A204.1 (cell line): Measurements from ENCODE around the gene EXD3.

Source experiments
- FAIRE-seq: peaks from 2 replicates; lab custom pipeline; 2012; peaks lifted over from hg19 to GRCh38; lab: Jason Lieb, UNC

EXD3 gene

DNA sequence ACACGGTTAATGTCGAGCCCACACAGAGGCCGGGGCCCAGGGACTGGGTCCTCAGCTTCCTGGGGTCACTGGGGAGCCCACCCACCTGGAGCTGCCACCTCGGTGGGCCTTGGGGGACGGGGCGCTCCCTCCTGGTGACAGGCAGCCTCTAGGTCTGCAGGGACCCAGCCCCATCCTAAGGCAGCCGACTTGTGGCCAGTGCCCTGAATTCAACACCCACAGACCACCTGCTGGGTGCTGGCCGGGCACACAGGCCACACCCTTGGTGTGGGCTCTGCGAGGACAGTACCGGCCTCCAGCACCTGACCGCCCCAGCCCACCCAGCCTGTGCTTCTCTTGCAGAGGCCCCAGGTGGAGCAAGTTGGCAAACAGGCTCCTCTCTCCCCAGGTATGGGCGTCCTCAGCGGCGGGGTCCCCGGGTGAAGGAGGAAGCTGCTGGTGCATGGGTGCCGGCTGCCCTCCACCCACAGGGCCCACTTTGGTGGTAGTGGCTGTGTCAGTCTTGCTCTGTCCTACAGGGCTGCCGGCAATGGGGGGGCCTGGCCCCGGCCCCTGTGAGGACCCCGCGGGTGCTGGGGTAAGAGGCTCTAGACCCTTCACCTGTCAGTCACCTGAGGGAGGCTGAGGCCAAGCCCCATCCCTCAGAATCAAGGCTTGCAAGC lies 9.9 kb upstream of the EXD3 start:
- no peak for FAIRE-seq

DNA sequence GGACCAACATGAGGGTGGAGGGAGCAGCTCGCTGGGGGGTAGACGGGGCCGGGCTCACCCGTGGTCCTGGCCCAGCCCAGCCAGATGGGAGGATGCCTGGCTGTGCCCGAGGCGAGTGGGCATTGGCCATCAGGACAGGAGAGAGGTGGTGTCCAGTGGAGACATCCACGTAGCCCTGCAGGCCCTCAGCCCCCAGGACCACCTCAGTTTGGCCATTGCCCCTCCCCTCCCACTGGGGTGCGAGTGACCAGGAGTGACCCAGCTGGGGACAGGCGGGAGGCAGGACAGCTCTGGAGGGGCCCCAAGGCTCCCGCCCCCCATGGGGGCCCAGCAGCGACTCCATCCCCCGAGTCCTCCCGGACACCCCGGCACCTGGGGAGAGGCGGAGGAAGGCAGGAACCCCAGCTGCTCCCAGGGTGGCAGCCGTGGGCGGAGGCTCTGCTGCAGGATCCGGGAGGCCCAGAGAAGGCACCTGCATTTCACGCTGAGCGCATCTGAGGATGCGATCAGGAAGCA lies 8.5 kb upstream of the EXD3 start:
- FAIRE-seq = no peak

DNA sequence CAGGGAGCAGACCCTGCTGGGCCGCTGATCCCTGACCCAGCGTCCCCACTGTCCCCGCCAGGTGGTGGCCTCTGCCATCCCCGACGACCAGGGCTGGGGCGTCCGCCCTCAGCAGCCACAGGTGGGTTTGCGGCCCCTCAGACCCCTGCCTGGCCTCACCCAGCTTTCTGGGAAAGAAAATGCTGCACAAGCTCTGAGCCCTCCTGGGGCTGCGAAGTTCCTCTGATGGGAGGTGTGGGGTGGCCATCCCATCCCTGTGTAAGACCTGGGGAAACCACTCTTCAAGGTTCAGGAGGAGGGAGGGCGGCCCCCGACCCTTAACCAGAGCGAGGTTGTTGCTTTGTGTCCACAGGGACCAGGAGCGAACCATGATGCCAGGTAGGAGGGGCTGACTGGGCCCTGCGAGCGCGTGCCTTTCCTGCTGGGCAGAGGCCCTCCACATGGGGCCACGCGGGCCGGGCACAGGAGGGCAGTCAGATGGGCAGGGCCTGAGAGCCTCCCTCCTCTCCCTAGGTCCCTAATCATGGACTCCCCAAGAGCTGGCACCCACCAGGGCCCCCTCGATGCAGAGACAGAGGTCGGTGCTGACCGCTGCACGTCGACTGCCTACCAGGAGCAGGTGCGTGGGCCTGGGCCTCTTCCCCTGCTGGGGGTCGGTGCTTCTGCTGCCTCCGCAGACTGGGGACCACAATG lies 7.9 kb upstream of the EXD3 start:
- FAIRE-seq = no peak

DNA sequence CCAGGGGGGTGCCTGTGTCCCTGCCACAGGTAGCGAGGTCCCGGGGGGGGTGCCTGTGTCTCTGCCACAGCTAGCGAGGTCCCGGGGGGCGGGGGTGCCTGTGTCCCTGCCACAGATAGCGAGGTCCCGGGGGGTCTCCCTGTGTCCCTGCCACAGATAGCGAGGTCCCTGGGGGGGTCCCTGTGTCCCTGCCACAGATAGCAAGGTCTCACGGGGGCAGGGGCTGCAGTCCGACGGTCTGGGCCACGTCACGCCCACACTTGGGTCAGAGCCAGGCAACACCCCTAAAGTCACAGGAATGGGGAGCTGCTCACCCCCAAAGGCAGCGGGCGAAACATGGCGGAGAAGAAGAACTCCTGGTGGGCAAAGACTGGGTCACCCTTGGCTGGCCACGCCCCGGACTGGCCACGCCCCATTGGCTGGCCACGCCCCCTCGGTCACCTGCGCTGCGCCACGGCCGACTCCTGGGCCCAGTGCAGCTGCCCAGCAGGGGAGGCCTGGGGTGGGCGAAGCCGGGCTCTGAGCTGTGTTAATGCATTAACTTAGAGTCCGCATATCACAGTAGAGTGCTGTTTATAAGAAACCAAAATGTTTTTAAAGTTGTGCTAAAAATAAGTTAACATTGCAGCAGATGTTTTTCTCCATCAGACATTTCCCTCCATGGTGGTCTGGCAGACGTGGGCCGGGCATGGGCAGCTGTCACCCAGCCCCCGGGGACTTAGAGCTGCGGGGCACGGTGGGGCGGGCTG lies 7.2 kb upstream of the EXD3 start:
- FAIRE-seq = no peak

DNA sequence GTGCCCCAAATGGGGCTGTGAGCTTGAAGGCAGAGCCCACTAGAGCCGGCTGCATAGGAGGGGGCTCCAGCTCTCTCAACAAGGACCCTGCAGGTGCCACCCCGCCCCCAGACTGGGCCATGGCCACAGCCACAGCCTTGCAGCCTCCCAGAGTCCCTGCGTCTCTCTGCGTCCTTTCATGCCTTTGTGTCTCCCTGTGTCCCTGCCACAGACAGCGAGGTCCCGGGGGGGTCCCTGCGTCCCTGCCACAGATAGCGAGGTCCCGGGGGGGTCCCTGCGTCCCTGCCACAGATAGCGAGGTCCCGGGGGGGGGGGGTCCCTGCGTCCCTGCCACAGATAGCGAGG lies 6.6 kb upstream of the EXD3 start:
- no peak for FAIRE-seq

DNA sequence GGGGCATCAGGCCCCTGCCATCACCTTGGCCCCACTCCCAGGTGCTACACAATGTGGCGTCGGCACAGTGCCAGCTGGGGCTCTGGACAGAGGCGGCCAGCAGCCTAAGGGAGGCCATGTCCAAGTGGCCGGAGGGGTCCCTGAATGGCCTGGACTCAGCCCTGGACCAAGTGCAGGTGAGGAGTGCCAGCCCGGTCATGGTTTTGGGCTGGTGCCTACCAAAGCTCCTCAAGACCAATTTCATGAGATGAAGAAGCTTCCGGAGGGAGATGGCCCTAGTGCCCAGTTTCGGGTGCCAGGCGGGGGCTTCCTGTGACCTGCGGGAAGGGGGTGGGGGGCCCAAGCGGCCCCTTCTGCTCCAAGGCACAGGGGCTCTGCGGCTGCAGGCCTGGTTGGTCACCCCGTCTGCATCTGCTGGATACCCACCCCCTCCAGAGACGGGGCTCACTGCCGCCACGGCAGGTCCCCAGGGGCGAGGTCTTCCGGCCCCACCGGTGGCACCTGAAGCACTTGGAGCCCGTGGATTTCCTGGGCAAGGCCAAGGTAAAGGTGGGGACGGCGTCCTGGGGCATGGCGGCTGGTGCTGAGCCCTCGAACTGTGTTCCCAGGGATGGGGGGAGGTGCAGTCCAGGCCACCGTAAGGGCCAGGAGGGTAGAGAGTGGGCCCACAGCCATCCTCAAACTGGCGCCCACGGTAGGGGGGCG lies 6.0 kb upstream of the EXD3 start:
- FAIRE-seq = no peak

DNA sequence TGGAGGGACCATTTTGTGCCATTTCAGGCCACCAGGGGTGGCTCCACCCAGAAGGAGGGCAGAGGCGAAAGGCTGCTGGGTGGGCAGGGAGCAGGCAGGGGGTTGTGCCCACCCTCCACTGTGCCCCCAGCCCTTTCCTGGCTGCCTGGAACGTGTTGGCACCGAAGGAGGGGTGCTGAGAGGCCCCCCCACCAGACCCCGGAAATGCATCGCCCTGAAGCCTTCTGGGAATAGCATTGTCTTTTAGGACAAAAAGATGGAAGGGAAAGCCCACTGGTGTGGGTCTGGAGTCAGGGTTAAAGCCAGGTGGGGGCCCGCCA lies 5.3 kb upstream of the EXD3 start:
- no peak for FAIRE-seq

DNA sequence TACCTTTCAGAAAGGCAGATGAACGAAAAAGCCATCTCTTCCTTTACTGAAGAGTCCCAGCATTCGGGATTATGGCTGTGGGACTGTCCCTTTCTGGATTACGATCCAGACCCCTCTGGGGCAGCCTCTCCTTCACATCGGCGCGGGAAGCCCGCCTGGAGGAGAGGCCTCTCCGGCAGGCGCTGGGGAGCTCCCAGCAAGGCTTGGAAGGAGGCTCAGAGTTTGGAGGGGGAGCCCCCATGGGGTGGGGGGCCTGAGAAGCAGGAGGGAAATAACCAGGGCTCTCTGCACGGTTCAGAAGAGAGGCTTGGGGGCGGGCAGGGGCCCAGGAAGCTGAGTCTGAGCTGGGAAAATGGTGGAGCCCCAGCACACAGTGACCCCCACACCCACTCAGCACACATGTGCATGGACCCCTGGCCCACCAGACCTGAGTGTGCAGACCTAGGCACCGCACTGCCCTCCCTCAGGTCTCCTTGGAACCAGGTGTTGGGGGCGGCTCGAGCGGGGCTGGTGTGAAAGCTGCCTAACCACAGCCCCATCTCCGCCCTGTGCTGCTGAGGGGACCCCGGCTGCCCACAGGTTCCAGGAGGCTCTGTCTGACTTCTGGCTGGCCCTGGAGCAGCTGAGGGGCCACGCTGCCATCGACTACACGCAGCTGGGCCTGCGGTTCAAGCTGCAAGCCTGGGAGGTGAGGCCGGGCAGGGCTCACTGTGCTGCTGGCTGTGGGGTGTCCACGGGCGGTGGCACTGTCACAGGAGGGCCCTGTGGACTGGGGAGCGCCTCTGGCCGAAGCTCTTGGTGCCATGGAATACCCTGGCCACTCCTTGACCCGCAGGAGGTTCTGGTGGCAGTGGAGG lies 4.7 kb upstream of the EXD3 start:
- no peak for FAIRE-seq

DNA sequence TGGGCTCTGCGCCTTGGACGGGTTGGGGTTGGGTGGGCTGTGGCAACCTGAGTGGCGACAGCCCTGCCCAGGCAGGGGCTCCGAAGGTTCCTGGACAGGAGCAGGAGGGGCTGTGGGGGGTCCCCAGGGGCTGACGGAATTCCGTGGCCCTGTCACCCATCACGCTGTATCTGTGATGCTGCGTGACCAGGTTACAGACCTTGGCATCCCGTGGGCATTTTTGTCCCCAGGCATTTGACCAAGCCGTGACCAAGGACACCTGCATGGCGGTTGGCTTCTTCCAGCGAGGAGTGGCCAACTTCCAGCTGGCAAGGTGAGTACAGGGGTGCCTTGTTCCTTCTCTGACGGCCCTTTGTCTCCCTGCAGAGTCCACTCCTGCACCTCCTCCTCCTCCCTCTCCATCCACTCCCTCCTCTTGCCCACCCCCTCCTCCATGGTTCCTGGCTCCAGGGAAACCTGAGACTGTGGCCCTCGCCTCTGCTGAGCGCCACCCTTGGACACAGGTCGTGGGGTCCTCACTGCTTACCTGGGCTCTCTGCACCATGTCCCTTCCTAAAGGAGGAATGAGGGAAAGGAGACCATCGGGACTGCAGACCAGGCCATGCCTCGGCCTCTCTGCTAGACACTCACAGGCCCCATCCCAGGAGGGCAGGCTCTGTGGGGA lies 3.2 kb upstream of the EXD3 start:
- FAIRE-seq = no peak

DNA sequence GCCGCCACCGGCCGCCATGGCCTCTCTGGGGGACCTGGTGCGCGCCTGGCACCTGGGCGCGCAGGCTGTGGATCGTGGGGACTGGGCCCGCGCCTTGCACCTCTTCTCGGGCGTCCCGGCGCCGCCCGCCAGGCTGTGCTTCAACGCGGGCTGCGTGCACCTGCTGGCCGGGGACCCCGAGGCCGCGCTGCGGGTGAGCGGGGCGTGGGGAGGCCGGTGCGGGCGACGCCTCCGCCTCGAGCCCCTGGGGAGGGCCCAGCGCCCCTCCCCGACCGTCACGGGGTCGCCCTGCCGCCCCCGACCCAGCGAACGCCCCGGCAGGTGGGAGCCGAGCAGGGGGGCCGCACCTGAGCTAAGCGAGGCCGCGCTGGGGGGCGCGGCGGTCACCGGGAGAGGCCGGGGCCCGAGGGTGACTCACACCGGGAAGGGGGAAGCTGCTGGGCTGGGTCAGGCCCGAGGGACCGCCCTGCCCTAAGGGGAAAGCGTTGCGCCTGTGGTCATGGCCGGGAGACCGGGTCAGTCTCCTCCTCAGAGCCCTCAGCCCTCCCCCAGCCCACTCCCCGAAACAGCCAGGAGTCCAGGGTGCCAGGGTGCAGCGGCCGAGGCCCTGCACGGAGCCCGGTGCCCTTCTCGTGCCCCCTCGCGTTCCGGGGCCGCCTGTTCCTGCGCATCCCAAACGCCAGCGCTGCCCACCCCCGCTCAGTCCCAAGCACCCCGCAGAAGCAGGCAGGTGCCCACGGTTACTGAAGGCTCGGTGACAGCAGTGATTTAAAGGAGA lies 741 bp upstream of the EXD3 start:
- no peak for FAIRE-seq

DNA sequence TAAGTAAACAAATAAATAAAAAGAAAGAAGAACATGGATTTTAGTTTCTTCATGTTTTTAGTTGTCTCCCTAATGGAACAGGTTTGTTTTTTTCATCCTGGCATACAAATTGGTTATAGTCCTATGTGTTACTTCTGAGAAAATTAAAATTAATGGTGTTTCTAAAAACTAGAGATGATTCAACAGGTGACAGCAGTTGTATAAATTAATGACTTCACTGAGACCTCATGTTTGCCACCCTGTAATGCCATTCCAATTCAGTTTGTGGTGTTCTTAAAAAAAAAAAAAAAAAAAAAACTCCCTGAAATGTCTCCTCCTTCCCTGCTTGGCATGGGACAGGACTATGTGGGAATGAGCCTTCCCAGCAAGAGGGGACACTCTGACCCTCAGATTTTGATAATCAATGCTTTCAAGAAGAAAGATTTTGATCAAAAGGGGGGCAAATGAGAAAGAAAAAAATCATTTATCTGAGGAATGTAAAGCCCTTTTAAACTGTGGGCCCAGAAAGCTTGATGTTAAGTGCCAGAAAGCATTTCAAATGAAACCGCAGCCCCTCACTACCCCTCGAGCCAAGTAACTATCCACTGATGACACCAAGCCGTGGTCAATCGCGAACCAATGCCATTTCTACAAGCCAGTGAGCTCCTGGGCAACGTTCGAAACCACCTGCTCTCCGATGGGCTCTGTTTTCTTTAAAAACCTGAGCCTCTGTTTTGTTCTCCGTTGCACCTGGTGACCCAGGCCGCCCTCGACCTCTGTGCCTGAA lies 941 bp downstream of the EXD3 start:
- FAIRE-seq = no peak

DNA sequence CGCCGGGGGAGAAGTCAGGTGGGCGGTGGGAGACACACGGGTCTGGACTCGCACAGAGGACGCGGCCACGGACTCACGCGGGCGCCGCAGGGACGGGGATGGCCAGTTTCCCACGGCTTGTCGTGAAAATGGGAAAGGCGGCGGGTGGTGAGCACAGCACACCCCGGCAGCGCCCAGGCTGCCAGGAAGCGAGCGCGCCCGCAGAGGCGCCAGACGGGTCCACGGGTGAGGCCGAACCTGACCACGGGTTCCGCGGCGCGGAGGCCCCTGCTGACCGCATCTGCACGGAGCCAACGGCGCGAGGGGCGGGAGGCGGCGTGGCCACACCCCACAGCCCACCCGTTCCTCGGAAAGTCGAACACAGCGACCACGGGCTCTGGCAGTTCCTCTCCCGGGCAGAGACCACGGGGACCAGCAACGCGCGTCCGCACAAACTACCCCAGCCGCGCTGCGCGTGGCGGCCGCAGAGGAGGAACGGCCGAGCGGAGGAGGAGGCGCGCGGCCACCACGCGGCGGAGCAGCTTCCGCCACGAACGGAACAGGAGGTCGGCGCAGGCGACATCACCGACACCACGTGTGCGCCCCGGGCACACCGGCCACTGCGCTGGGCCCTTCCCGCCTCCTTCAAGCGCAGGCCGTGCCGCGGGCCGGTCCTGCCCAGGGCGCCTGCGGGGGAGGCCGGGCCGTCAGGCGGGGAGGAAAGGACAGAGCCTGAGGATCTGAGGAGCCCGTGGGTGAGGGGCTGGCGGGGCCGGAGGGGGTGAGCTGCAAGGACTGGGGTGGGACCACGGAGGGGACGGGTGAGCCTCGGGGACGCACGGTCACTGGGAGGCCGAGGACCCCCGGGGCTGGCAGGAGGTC lies 5.6 kb downstream of the EXD3 start:
- no peak for FAIRE-seq

DNA sequence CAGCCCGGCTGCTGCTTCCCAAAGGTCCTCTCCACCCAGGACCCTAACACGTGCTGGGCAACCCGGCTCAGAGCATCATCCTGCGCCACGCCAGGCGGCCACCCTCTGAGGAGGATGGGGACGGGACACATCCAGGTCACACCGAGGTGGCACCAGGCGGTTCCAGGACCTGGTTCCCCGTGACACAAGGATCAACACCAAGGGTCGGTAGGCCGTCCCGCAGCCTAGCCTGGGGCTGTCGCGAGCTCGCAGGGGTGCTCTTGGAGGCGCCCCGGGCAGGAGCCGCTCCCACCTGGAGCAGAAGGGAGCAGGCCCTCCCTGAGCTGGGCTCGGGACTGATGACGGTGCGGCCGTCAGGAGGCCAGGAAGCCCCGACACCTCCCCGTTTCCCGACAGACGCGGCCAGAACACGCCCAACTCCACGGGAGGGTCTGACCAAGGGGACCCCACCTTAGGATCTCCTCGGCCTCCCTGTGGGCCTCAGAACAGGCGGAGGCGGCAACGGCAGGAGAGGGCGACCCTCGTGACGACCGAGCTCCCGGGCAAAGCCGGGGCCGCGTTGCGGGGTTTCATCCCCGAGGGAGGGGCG lies 6.3 kb downstream of the EXD3 start:
- FAIRE-seq = no peak

DNA sequence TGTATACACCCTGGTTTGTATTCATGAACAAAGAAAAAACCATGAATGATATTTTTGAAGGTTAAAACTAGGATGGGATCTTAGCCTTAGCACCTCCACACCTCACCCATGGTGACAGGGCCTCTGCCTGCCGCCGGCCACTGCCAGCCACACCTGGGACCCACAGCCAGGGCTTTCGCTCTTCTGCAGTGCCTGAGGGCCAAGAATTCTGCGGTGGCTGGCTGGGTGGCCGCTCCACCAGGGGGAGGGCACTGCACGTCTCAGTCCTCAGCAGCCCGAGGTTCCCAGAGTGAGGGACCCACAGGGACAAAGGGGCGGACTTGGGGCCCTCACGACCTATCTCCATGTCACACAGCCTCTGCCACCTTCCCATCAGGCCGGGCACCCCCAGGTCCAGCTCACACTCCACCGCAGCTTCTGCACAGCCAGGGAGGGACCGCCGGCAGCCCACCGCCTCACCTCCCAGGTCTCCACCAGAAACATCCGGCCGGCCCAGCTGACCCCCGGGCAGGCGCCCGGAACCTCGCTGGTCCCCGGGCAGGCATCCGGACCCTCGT lies 6.9 kb downstream of the EXD3 start:
- no peak for FAIRE-seq

DNA sequence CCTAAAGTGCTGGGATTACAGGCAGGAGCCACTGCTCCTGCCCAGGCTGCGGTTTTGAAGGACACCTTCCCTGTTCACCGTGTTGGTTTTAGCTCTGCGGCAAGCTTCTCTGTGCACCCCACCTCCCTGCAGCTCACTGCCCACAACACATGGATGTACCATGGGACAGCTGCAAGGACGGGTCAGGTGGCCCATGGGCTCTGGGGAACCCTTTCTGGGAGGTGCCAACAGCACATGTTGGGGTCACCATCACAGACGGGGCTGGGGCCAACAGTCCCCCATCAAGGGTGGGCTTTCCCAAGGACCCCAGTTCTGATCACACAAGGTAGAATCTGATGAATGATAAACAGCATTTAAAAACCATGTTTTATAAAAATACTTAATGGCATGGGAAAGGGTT lies 7.5 kb downstream of the EXD3 start:
- FAIRE-seq = no peak

DNA sequence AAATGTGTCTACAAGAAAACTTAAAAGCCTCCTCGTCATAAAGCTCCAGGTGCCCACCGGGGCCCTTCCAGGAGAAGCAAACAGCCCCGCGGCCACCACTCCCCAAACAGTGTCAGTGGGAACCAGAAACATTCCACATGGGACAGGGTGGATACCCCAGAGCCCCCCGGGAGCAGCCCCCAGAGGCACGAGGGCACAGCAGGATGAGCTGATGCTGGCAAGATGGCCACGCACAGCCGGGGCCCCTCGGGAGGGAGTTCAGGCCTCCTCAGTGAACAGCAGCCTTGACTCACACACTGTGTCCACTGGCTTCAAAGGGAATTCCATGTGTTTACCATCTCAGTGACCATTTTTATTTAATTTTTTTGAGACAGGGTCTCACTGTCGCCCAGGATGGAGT lies 10.5 kb downstream of the EXD3 start:
- FAIRE-seq = no peak

DNA sequence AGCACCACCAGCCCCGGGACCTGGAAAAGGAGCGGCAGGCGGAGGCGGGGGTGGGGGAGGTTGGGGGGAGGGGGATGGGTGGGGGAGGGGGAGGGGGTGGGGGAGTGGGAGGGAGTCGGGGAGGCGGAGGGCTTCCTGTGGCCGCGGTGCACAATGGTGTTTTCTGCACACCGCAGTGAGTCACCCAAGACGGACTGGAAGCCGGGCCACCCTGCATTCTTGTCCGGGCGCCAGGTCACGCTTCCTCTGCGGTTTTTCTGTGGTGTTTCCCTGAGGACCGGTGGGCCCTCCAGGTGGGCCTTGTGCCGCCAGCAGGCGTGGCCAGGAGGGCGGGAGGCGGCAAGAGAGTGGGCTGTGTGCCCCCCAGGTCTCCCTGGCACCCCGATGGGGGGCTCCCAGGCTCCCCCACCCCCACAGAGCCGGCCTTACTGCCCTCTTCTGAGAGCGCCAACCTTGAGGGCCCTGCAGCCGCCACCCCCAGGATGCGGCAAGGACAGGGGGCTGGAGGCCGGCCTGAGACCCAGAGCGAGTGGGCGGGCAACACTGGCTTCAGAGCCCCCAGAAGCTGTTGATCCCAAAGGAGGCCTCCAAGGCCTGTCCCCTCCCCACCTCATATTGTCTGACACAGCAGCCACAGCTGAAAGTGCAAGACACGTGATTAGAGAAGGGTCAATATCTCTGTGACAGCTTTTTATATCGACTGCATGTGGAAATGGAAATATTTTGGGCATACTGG lies 11.1 kb downstream of the EXD3 start:
- no peak for FAIRE-seq

DNA sequence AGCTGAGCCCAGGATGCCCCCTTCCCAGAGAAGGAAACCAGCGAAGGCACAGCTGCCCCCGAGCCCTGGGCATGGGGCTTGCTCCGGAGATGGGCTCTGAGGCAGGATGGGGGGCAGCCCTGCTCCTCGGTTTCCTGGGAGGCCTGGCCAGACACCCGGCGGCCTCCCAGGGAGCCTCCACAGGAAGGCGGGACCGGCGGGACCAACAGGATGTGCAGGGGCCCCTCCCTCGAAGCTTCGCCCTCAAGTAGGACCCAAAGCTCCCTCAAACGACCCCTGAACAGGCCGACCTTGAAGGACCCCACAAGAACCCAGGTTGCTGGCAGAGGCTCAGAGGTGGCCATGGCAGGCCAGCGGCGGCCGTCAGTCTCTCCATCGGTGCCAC lies 11.7 kb downstream of the EXD3 start:
- no peak for FAIRE-seq
